SU-DHL-6 (cell line): ENCODE data around the gene ATG2B.

Experiments used
- CTCF ChIP-seq: fragments of 200-600 bp; sonication (generic); IDR thresholded peaks from one replicate; pipeline ENCODE4 v1.5.1; 2017; ENCODE audit warnings: antibody characterized with exemption, mild to moderate bottlenecking, low read length, moderate library complexity; ENCODE audit not compliant: insufficient read depth, poor library complexity, severe bottlenecking
- EZH2phosphoT487 ChIP-seq: fragments of 200-600 bp; sonication (generic), shearing (Covaris generic); conservative IDR thresholded peaks from 2 replicates; pipeline ENCODE4 v1.6.1; 2018; ENCODE audit warnings: mild to moderate bottlenecking, antibody characterized with exemption, low read length, moderate library complexity, mixed read lengths

- no peak for TF ChIP-seq CTCF
- TF ChIP-seq EZH2phosphoT487: no peak
Measured at GRCh38 chr14:96341323-96341722, 21.8 kb downstream of the ATG2B start.
